ENCODE data around the gene AK9. TPM values are rescaled to one million over a fixed set of nuclear protein-coding genes. Genes with fewer than 3 reads are reported as not detected.
"Not testable (repeated sequence)": the region's sequence is repeated elsewhere in the genome, so short reads cannot be mapped to it uniquely, and the experiment has no call there.

The AK9 gene
- total RNA-seq, 1 donor from 2014 or later: 4.8 TPM

DNA sequence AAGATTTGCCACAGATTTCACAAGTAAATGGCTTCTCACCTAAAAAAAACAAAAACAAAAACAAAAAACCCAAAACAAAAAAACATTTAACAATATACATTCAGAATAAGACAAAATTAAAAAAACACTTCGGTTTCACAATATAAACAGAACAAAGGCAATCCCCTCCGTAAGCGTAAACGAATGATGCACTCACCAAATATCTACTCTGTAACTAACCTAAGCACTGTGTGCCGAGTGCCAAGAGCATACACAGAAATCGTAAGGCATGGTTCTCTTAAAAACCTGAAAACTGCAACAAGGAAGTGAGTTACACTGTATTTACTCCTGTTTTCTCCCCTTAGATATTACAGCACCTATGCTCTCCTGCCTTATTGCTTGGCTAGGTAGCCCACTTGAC lies 223.3 kb downstream of the AK9 start:
- no peak for DNase-seq (ENCODE audit: low read depth, low spot score)
- no peak overlapping the region for H3K4me3 Mint-ChIP-seq
- no peaks in the 10 kb centered on the region for H3K27me3 Mint-ChIP-seq (ENCODE audit: low read depth)
- TF ChIP-seq CTCF (conservative IDR thresholded peaks at IDR 0.05): no peak
- no peaks in the 10 kb centered on the region for H3K9me3 Mint-ChIP-seq
- H3K36me3 Mint-ChIP-seq (ENCODE audit: low read depth): peaks cover 14% of the 10 kb centered on the region
- no peak overlapping the region for H3K27ac Mint-ChIP-seq (ENCODE audit: unreplicated experiment)
- no peaks in the 10 kb centered on the region for H3K4me1 Mint-ChIP-seq

DNA sequence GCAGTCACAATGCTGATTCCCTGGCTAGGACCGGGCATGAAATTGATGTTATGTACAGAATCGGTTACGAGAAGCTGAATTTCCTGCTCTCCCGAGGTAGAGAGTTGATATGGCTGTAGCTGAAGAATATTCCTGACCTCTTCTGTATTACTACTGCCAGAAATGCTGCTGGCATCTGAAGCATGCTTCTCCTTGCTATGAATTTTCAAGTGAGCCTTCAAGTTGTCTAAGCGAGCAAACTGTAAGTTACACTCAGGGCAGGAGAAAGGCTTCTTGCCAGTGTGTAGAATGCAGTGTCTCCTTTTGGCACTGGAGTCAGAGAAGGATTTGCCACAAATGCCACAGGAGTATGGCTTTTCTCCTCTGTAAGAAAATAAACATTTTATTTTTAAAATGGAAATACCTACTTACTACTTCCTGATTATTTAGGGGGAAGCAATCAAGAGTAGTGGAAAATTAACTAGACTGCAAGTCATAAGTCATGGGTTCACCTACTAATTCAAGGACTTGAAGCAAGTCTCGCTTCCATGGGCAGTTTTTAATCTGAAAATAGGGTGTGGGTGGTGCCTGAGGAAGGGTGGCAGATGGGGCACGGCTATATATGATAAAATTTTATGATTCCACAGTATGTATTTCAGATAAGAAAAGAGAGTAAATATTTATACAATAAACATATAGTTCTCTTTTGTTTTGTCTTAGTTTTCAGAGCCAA lies 224.6 kb downstream of the AK9 start:
- H3K4me3 Mint-ChIP-seq: no peak overlapping the region
- H3K4me1 Mint-ChIP-seq: no peaks in the 10 kb centered on the region
- TF ChIP-seq CTCF (conservative IDR thresholded peaks at IDR 0.05): no peak
- peaks cover 18% of the 10 kb centered on the region for H3K36me3 Mint-ChIP-seq (ENCODE audit: low read depth)
- no peak for DNase-seq (ENCODE audit: low read depth, low spot score)
- H3K27me3 Mint-ChIP-seq (ENCODE audit: low read depth): no peaks in the 10 kb centered on the region
- no peaks in the 10 kb centered on the region for H3K9me3 Mint-ChIP-seq
- no peak overlapping the region for H3K27ac Mint-ChIP-seq (ENCODE audit: unreplicated experiment)

GRCh38 chr6:109465772-109466171 lies 225.2 kb downstream of the AK9 start:
- Mint-ChIP-seq H3K4me3 (no peak overlapping the region), H3K27me3 (ENCODE audit: low read depth) (no peaks in the 10 kb centered on the region), H3K9me3 (no peaks in the 10 kb centered on the region), H3K27ac (ENCODE audit: unreplicated experiment) (no peak overlapping the region), H3K4me1 (no peaks in the 10 kb centered on the region), H3K36me3 (ENCODE audit: low read depth) (peaks cover 24% of the 10 kb centered on the region)
- no peak for DNase-seq (ENCODE audit: low read depth, low spot score)
- no peak for TF ChIP-seq CTCF (conservative IDR thresholded peaks at IDR 0.05)

DNA sequence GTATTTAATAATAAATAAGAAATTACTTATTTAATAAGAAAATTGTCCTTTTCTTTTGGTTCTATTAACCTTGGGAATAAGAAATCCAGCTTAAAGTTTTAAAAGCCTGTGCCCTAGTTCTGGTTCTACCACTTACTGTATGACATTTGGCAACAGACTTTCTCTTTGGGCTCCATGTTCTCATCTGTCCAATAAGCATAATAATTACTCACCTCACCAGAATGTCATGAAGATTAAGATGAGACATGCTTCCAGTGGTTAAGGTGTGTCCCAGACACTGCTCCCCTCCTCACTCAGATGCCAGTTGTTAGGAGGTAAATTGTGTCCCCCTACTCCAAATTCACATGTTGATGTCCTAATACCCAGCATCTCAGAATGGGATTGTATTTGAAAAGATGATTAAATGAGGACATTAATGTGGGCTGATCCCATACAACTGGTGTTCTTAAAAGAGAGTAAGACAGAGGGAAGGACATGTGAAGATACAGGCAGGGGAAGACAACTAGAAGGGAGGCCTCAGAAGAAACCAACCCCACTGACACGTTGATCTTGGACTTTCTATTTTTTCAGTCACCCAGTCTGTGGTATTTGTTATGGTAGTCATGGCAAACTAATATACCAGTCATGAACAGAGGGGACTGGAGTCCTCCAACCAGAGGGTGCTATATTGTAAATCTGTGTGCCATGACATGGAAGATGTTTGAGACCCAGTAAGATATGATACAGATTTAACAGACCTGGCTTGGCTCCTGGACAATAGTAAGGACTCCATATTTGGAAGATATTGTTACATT lies 229.1 kb downstream of the AK9 start:
- H3K36me3 Mint-ChIP-seq (ENCODE audit: low read depth): peaks cover 15% of the 10 kb centered on the region
- H3K27me3 Mint-ChIP-seq (ENCODE audit: low read depth): peaks cover 2% of the 10 kb centered on the region
- no peak overlapping the region for H3K4me3 Mint-ChIP-seq
- no peak for DNase-seq (ENCODE audit: low read depth, low spot score)
- no peak overlapping the region for H3K27ac Mint-ChIP-seq (ENCODE audit: unreplicated experiment)
- H3K9me3 Mint-ChIP-seq: no peaks in the 10 kb centered on the region
- TF ChIP-seq CTCF (conservative IDR thresholded peaks at IDR 0.05): no peak
- peaks cover 13% of the 10 kb centered on the region for H3K4me1 Mint-ChIP-seq

DNA sequence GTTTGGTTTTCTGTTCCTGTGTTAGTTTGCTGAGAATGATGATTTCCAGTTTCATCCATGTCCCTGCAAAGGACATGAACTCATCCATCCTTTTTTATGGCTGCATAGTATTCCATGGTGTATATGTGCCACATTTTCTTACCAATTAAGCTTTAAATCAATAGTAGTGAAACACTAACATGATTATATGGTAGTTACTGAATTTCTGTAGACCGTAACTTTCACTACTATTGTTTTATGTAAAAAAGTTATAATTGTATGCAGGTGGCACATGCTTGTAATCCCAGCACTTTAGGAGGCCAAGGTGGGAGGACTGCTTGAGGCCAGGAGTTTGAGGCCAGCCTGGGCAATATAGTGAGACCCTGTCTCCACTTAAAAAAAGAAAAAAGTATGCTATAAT lies 229.8 kb downstream of the AK9 start:
- not testable (repeated sequence) for DNase-seq (ENCODE audit: low read depth, low spot score); H3K27ac Mint-ChIP-seq (ENCODE audit: unreplicated experiment); H3K4me3 Mint-ChIP-seq; H3K9me3 Mint-ChIP-seq; H3K27me3 Mint-ChIP-seq (ENCODE audit: low read depth)
- peaks cover 20% of the 10 kb centered on the region for H3K4me1 Mint-ChIP-seq
- H3K36me3 Mint-ChIP-seq (ENCODE audit: low read depth): peaks cover 15% of the 10 kb centered on the region

Data from neural crest cell (in vitro differentiated cells).